Measurements from ENCODE around the gene SRD5A3.
"Not testable (repeated sequence)": the region's sequence is repeated elsewhere in the genome, so short reads cannot be mapped to it uniquely, and the experiment has no call there.

SRD5A3 gene

GRCh38 chr4:55345054-55345453 lies 988 bp upstream of the SRD5A3 start:
- no peaks in the 10 kb centered on the region for H3K27me3 ChIP-seq (replicated peaks in 2 of 5; ENCODE audit: control insufficient read depth in 4 of 5, insufficient read depth in 5 of 5, low read length in 4 of 5)
- no peak for DNase-seq
- no peaks in the 10 kb centered on the region for H3K36me3 ChIP-seq (ENCODE audit: control insufficient read depth in 4 of 4, insufficient read depth in 4 of 4, low read length in 3 of 4)
- 100% methylated on average over 2 of the region's 3 CpGs for whole genome bisulfite sequencing (ENCODE audit: insufficient coverage)
- no peaks in the 10 kb centered on the region for H3K9me3 ChIP-seq (ENCODE audit: control extremely low read depth in 1 of 5, control insufficient read depth in 4 of 5, insufficient read depth in 2 of 5, low read depth in 1 of 5, low read length in 4 of 5)
- H3K27ac ChIP-seq (ENCODE audit: insufficient read depth in 1 of 2, low read depth in 1 of 2, low read length in 2 of 2, poor library complexity in 1 of 2, severe bottlenecking in 2 of 2) = no peak overlapping the region
- H3K4me3 ChIP-seq (ENCODE audit: control insufficient read depth in 1 of 7, extremely low read depth in 1 of 7, insufficient read depth in 4 of 7, low read depth in 2 of 7, low read length in 6 of 7) = no peak overlapping the region
- CTCF ChIA-PET = interaction anchor here (1.1 to 3.6 kb wide), 18 partner anchors 8 to 657 kb away, joined by 3 to 22 read pairs (median 5); partner anchors contain the start of gene TMEM165
- H3K4me1 ChIP-seq (ENCODE audit: control extremely low read depth in 1 of 4, control insufficient read depth in 4 of 4, insufficient read depth in 4 of 4, low read length in 3 of 4) = peaks cover 0 to 28% (median 23%) of the 10 kb centered on the region in 4 experiments
- POLR2A ChIA-PET = interaction anchor here (0.6 kb wide), 1 partner anchor 53 kb away, joined by 4 read pairs; no protein-coding TSS in a partner anchor

GRCh38 chr4:55346851-55347255 lies 811 bp downstream of the SRD5A3 start:
- H3K4me3 ChIP-seq (ENCODE audit: control insufficient read depth in 1 of 7, extremely low read depth in 1 of 7, insufficient read depth in 4 of 7, low read depth in 2 of 7, low read length in 6 of 7) = peak overlapping the region; percentile 70 to 93 (median 77)
- H3K36me3 ChIP-seq (ENCODE audit: control insufficient read depth in 4 of 4, insufficient read depth in 4 of 4, low read length in 3 of 4) = peaks cover 0 to 4% (median 2%) of the 10 kb centered on the region in 4 experiments
- H3K9me3 ChIP-seq (ENCODE audit: control extremely low read depth in 1 of 5, control insufficient read depth in 4 of 5, insufficient read depth in 2 of 5, low read depth in 1 of 5, low read length in 4 of 5) = no peaks in the 10 kb centered on the region
- peaks cover 0 to 28% (median 23%) of the 10 kb centered on the region in 4 experiments for H3K4me1 ChIP-seq (ENCODE audit: control extremely low read depth in 1 of 4, control insufficient read depth in 4 of 4, insufficient read depth in 4 of 4, low read length in 3 of 4)
- CTCF ChIA-PET = interaction anchor here (0.7 to 3.6 kb wide), 11 partner anchors 10 to 390 kb away, joined by 3 to 22 read pairs (median 3); no protein-coding TSS in a partner anchor
- H3K27ac ChIP-seq (ENCODE audit: insufficient read depth in 1 of 2, low read depth in 1 of 2, low read length in 2 of 2, poor library complexity in 1 of 2, severe bottlenecking in 2 of 2) = peak overlapping the region; percentile 40 to 87
- H3K27me3 ChIP-seq (replicated peaks in 2 of 5; ENCODE audit: control insufficient read depth in 4 of 5, insufficient read depth in 5 of 5, low read length in 4 of 5) = no peaks in the 10 kb centered on the region
- POLR2A ChIA-PET = no interaction called here
- DNase-seq = no peak
- WGBS (ENCODE audit: insufficient coverage) = 42% methylated on average over 13 of the region's 16 CpGs

GRCh38 chr4:55347610-55348228 lies 1.7 kb downstream of the SRD5A3 start:
- H3K4me1 ChIP-seq (ENCODE audit: control extremely low read depth in 1 of 4, control insufficient read depth in 4 of 4, insufficient read depth in 4 of 4, low read length in 3 of 4) = peaks cover 0 to 28% (median 23%) of the 10 kb centered on the region in 4 experiments
- DNase-seq = peak in 2 of 3 donors; percentile 38 to 47
- H3K27me3 ChIP-seq (replicated peaks in 2 of 5; ENCODE audit: control insufficient read depth in 4 of 5, insufficient read depth in 5 of 5, low read length in 4 of 5) = no peaks in the 10 kb centered on the region
- H3K36me3 ChIP-seq (ENCODE audit: control insufficient read depth in 4 of 4, insufficient read depth in 4 of 4, low read length in 3 of 4) = peaks cover 0 to 12% (median 7%) of the 10 kb centered on the region in 4 experiments
- no peaks in the 10 kb centered on the region for H3K9me3 ChIP-seq (ENCODE audit: control extremely low read depth in 1 of 5, control insufficient read depth in 4 of 5, insufficient read depth in 2 of 5, low read depth in 1 of 5, low read length in 4 of 5)
- ChIA-PET CTCF (interaction anchor here (0.7 to 3.6 kb wide), 8 partner anchors 9 to 389 kb away, joined by 3 to 22 read pairs (median 3); no protein-coding TSS in a partner anchor), POLR2A (no interaction called here)
- WGBS (ENCODE audit: insufficient coverage) = 90% methylated on average over 3 of the region's 3 CpGs
- H3K4me3 ChIP-seq (ENCODE audit: control insufficient read depth in 1 of 7, extremely low read depth in 1 of 7, insufficient read depth in 4 of 7, low read depth in 2 of 7, low read length in 6 of 7) = peak overlapping the region in 1 of 7 experiments; percentile 76
- peak overlapping the region in 1 of 2 experiments; percentile 31 for H3K27ac ChIP-seq (ENCODE audit: insufficient read depth in 1 of 2, low read depth in 1 of 2, low read length in 2 of 2, poor library complexity in 1 of 2, severe bottlenecking in 2 of 2)

- Histone ChIP-seq H3K36me3 (ENCODE audit: control insufficient read depth in 4 of 4, insufficient read depth in 4 of 4, low read length in 3 of 4) (peaks cover 3 to 19% (median 9%) of the 10 kb centered on the region in 4 experiments), H3K27me3 (replicated peaks in 2 of 5; ENCODE audit: control insufficient read depth in 4 of 5, insufficient read depth in 5 of 5, low read length in 4 of 5) (no peaks in the 10 kb centered on the region), H3K4me3 (ENCODE audit: control insufficient read depth in 1 of 7, extremely low read depth in 1 of 7, insufficient read depth in 4 of 7, low read depth in 2 of 7, low read length in 6 of 7) (no peak overlapping the region), H3K27ac (ENCODE audit: insufficient read depth in 1 of 2, low read depth in 1 of 2, low read length in 2 of 2, poor library complexity in 1 of 2, severe bottlenecking in 2 of 2) (peak overlapping the region in 1 of 2 experiments; percentile 31), H3K4me1 (ENCODE audit: control extremely low read depth in 1 of 4, control insufficient read depth in 4 of 4, insufficient read depth in 4 of 4, low read length in 3 of 4) (peaks cover 0 to 28% (median 23%) of the 10 kb centered on the region in 4 experiments), H3K9me3 (ENCODE audit: control extremely low read depth in 1 of 5, control insufficient read depth in 4 of 5, insufficient read depth in 2 of 5, low read depth in 1 of 5, low read length in 4 of 5) (peaks cover 0 to 4% (median 0%) of the 10 kb centered on the region in 5 experiments)
- no peak for DNase-seq
- ChIA-PET CTCF (interaction anchor here (3.1 kb wide), 1 partner anchor 46 kb away, joined by 13 read pairs; no protein-coding TSS in a partner anchor), POLR2A (no interaction called here)
- WGBS (ENCODE audit: insufficient coverage) = 100% methylated on average over 1 of the region's 3 CpGs
These were observed 2.4 kb downstream of the SRD5A3 start for GRCh38 chr4:55348466-55348865.

GRCh38 chr4:55350870-55351269 lies 4.8 kb downstream of the SRD5A3 start:
- WGBS (ENCODE audit: insufficient coverage) = 97% methylated on average over 8 of the region's 10 CpGs
- Histone ChIP-seq H3K4me1 (ENCODE audit: control extremely low read depth in 1 of 4, control insufficient read depth in 4 of 4, insufficient read depth in 4 of 4, low read length in 3 of 4) (peaks cover 0 to 21% (median 16%) of the 10 kb centered on the region in 4 experiments), H3K36me3 (ENCODE audit: control insufficient read depth in 4 of 4, insufficient read depth in 4 of 4, low read length in 3 of 4) (peaks cover 3 to 25% (median 9%) of the 10 kb centered on the region in 4 experiments)
- DNase-seq; POLR2A ChIA-PET; H3K27ac ChIP-seq (ENCODE audit: insufficient read depth in 1 of 2, low read depth in 1 of 2, low read length in 2 of 2, poor library complexity in 1 of 2, severe bottlenecking in 2 of 2); H3K4me3 ChIP-seq (ENCODE audit: control insufficient read depth in 1 of 7, extremely low read depth in 1 of 7, insufficient read depth in 4 of 7, low read depth in 2 of 7, low read length in 6 of 7); H3K27me3 ChIP-seq (replicated peaks in 2 of 5; ENCODE audit: control insufficient read depth in 4 of 5, insufficient read depth in 5 of 5, low read length in 4 of 5); H3K9me3 ChIP-seq (ENCODE audit: control extremely low read depth in 1 of 5, control insufficient read depth in 4 of 5, insufficient read depth in 2 of 5, low read depth in 1 of 5, low read length in 4 of 5): not testable (repeated sequence)
- CTCF ChIA-PET = interaction anchor here (0.6 to 1.5 kb wide), 3 partner anchors 14 to 375 kb away, joined by 3 to 4 read pairs (median 3); no protein-coding TSS in a partner anchor

- peaks cover 0 to 4% (median 0%) of the 10 kb centered on the region in 5 experiments for H3K9me3 ChIP-seq (ENCODE audit: control extremely low read depth in 1 of 5, control insufficient read depth in 4 of 5, insufficient read depth in 2 of 5, low read depth in 1 of 5, low read length in 4 of 5)
- ChIA-PET POLR2A (no interaction called here), CTCF (no interaction called here)
- no peak overlapping the region for H3K27ac ChIP-seq (ENCODE audit: insufficient read depth in 1 of 2, low read depth in 1 of 2, low read length in 2 of 2, poor library complexity in 1 of 2, severe bottlenecking in 2 of 2)
- H3K4me1 ChIP-seq (ENCODE audit: control extremely low read depth in 1 of 4, control insufficient read depth in 4 of 4, insufficient read depth in 4 of 4, low read length in 3 of 4) = peaks cover 0 to 17% (median 9%) of the 10 kb centered on the region in 4 experiments
- peaks cover 3 to 25% (median 9%) of the 10 kb centered on the region in 4 experiments for H3K36me3 ChIP-seq (ENCODE audit: control insufficient read depth in 4 of 4, insufficient read depth in 4 of 4, low read length in 3 of 4)
- no peak for DNase-seq
- no peak overlapping the region for H3K4me3 ChIP-seq (ENCODE audit: control insufficient read depth in 1 of 7, extremely low read depth in 1 of 7, insufficient read depth in 4 of 7, low read depth in 2 of 7, low read length in 6 of 7)
- H3K27me3 ChIP-seq (replicated peaks in 2 of 5; ENCODE audit: control insufficient read depth in 4 of 5, insufficient read depth in 5 of 5, low read length in 4 of 5) = no peaks in the 10 kb centered on the region
These were observed 5.8 kb downstream of the SRD5A3 start for GRCh38 chr4:55351824-55352223.

- DNase-seq = no peak
- POLR2A ChIA-PET = interaction anchor here (0.6 kb wide), 1 partner anchor 74 kb away, joined by 3 read pairs; no protein-coding TSS in a partner anchor
- 100% methylated on average over 2 of the region's 2 CpGs for WGBS (ENCODE audit: insufficient coverage)
- H3K36me3 ChIP-seq (ENCODE audit: control insufficient read depth in 4 of 4, insufficient read depth in 4 of 4, low read length in 3 of 4) = peaks cover 3 to 25% (median 9%) of the 10 kb centered on the region in 4 experiments
- peaks cover 0 to 8% (median 2%) of the 10 kb centered on the region in 4 experiments for H3K4me1 ChIP-seq (ENCODE audit: control extremely low read depth in 1 of 4, control insufficient read depth in 4 of 4, insufficient read depth in 4 of 4, low read length in 3 of 4)
- H3K4me3 ChIP-seq (ENCODE audit: control insufficient read depth in 1 of 7, extremely low read depth in 1 of 7, insufficient read depth in 4 of 7, low read depth in 2 of 7, low read length in 6 of 7) = no peak overlapping the region
- H3K9me3 ChIP-seq (ENCODE audit: control extremely low read depth in 1 of 5, control insufficient read depth in 4 of 5, insufficient read depth in 2 of 5, low read depth in 1 of 5, low read length in 4 of 5) = peaks cover 0 to 4% (median 0%) of the 10 kb centered on the region in 5 experiments
- no peaks in the 10 kb centered on the region for H3K27me3 ChIP-seq (replicated peaks in 2 of 5; ENCODE audit: control insufficient read depth in 4 of 5, insufficient read depth in 5 of 5, low read length in 4 of 5)
- CTCF ChIA-PET = interaction anchor here (0.8 to 1.7 kb wide), 2 partner anchors 10 to 13 kb away, joined by 3 to 6 read pairs; no protein-coding TSS in a partner anchor
- H3K27ac ChIP-seq (ENCODE audit: insufficient read depth in 1 of 2, low read depth in 1 of 2, low read length in 2 of 2, poor library complexity in 1 of 2, severe bottlenecking in 2 of 2) = no peak overlapping the region
These were observed 6.7 kb downstream of the SRD5A3 start for GRCh38 chr4:55352726-55353125.

All from common myeloid progenitor, CD34-positive (primary cell).